Measurements from ENCODE around the gene CAMK1D. TPM values are rescaled to one million over a fixed set of nuclear protein-coding genes. Genes with fewer than 3 reads are reported as not detected.

CAMK1D gene
- total RNA-seq, 2 donors from 2014 or later, result 42.5 to 50.7 TPM

DNA sequence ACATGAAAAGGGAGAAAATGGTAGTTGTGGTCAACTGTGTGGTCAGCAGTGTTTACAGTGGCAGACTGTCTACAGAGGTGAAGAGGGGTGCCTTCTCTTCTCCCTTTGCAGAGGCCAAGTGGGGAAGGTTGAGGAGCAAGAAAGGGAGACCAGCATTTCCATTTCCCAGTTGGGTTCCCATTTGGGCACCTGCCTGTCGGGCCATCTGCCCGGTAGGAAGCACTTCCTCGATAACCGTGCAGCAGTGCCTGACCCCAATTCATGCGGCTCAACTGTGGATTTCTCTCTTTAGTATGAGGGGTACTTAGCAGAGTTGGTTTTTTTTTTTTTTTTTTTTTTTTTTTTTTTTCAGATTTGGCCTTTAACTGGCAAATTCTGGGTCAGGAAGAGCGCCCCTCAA is 525.2 kb downstream of the CAMK1D start:
- DNase-seq (no peak), ATAC-seq (no peak)
- intact Hi-C loops (cut with DNase I, micrococcal nuclease), result no loop called here

DNA sequence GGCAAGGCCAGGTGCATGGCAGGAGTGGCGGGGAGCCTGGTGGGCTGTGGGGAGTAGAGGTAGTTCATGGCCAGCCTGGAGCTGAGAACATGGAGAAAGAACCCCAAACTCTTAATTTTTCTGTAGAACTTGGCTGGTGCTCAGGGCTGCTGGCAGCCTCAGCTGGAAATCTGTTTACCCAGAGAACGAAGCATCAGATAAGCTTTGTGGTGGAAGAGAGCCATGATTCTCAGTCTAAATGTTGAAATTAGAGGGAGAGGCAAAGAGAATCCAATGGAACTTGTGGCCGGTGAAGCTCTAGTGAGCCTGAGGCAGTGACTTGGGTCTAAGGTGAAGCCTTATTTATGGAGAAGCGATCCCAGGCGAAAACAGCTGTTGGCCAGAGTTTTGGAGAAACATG is 525.8 kb downstream of the CAMK1D start:
- no peak for DNase-seq
- ATAC-seq, result no peak
- intact Hi-C loops (cut with DNase I, micrococcal nuclease), result no loop called here

DNA sequence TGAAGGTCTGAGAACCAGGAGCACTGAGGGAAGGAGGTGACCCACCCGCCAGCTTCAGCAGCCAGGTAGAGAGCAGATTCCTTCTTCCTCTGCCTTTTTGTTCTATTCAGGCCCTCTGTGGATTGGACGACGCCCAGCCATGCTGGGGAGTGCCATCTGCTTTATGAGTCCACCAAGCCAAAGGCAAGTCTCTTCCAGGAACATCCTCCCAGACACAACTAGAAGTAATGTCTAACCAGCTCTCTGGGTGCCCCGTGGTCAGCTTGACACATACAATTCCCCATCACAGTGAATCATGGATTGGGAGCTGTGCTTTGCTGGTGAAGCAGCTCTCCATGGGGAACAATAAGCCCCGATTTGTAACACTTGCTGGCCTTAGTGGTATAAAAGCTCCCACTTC is 526.9 kb downstream of the CAMK1D start:
- ATAC-seq, result no peak
- intact Hi-C loops (cut with DNase I, micrococcal nuclease), result no loop called here

DNA sequence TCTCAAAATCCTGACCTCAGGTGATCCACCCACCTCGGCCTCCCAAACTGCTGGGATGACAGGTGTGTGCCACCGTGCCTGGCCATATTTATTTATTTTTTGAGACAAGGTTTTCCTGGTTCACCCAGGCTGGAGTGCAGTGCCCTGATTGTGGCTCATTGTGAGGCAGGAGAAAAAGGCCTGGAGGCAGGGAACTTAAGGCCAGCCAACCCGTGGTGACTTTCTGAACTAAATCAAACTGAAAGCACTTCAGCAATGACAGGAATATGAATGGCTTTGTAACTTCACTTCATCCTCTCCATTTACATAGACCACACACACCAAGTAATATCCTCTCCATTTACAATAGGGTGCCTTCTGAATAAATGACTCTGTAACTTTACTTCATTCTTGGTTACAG is 527.8 kb downstream of the CAMK1D start:
- no peak for DNase-seq
- intact Hi-C loops (cut with DNase I, micrococcal nuclease), result no loop called here
- no peak for ATAC-seq

More for the DNA sequence above, 526.9 kb downstream of the CAMK1D start:
- DNase-seq, result no peak

DNA sequence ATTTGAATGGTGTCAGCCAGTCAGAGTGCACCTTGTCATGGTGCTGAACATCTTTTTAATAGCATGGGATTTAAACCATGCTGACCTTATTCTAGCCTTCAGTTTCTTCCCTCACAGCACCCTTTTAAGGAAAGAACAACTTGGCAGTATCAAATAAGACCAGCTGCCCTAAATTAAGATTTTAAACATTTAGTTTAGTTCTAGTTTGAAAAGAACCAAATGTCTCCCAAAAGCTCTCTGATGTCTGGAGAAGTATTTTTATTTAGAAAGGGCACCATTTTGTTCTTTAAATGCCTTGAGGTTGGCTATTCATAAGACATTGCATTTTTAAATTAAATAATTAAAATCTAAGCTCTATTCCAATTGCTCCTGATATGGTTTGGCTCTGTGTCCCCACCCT is 531.1 kb downstream of the CAMK1D start:
- intact Hi-C loops (cut with DNase I, micrococcal nuclease), result no loop called here
- ATAC-seq (no peak), DNase-seq (no peak)

DNA sequence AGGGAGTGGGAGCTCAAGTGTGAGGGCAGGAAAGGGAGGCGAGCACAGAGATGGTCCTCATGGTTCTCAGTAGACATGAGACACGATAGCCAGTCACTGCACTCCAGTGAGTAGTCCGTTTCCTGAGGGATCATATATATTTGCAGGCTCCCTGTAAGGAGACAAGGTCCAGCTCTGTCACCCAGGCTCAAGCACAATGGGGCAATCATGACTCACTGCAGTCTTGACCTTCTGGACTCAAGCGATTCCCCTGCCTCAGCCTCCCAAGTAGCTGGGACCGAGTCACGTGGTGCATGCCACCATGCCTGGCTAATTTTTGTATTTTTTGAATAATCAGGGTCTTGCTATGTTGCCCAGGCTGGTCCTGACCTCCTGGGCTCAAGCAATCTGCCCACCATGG is 535.5 kb downstream of the CAMK1D start:
- ATAC-seq (no peak), DNase-seq (no peak)
- intact Hi-C loops (cut with DNase I, micrococcal nuclease), result no loop called here

Small RNA genes lying within 50 kb of the gene (microRNA-seq; reads per million reads assigned to microRNA genes)
- gene MIR4480, result 0 reads per million in 2 donors
- gene MIR4481, result 0 reads per million in 2 donors
- gene MIR548Q, result 0 reads per million in 2 donors

Other genes starting within 250 kb of the CAMK1D start
- gene SEC61A2, start 219.9 kb upstream of the CAMK1D start, total RNA-seq, result 1 to 10 TPM; 5.7 to 5.8 TPM
- gene NUDT5, start 153.7 kb upstream of the CAMK1D start, total RNA-seq, result 10 to 100 TPM; 33.9 to 45.3 TPM
- gene CDC123, start 153.4 kb upstream of the CAMK1D start, total RNA-seq, result 10 to 100 TPM; 44.4 to 58.8 TPM